Measurements from ENCODE around the gene PCBD1. TPM values are rescaled to one million over a fixed set of nuclear protein-coding genes. Genes with fewer than 3 reads are reported as not detected.

Gene PCBD1
- total and polyA plus RNA-seq, 4 experiments from 2014 or later = 12.4 to 22.5 (median 18.0) TPM

DNA sequence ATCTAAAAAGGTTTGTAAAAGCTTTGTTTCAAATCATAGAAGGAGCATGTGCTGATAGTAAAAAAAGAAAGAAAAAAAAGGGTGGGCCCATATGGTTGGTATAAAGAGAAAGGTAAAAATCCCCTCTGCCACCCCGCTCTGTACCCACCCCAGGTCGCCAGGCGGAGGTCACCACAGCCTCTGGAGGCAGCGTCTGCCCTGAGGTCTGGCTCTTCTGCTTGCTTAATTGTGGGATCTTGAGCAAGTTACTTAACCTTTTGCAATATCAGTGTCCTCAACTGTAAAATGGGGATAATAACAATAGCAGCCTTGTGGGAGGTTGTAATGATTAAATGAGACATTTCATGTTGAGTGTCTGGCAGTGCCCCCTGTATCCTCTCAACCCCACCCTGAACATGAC is 10.7 kb upstream of the PCBD1 start:
- DNase-seq = no peak
- no peak overlapping the region for H3K27ac ChIP-seq (ENCODE audit: low read depth, low read length)
- H3K27me3 Mint-ChIP-seq = peaks cover 4% of the 10 kb centered on the region in 2 donors
- H3K36me3 ChIP-seq (ENCODE audit: insufficient read depth, low read length) = no peaks in the 10 kb centered on the region
- no peaks in the 10 kb centered on the region for H3K9me3 Mint-ChIP-seq
- no peaks in the 10 kb centered on the region for H3K9me3 ChIP-seq (ENCODE audit: control insufficient read depth in 1 of 2, low read length in 2 of 2)
- no peaks in the 10 kb centered on the region for H3K4me1 Mint-ChIP-seq
- H3K36me3 Mint-ChIP-seq = no peaks in the 10 kb centered on the region
- peak overlapping the region in 1 of 7 donors; percentile 37 for H3K27ac Mint-ChIP-seq
- H3K4me3 Mint-ChIP-seq = no peak overlapping the region
- H3K27me3 ChIP-seq (ENCODE audit: insufficient read depth, low read length) = no peaks in the 10 kb centered on the region
- ChIA-PET CTCF (ENCODE audit: partially characterized antibody) (no interaction called here), POLR2A (ENCODE audit: partially characterized antibody) (no interaction called here)
- intact Hi-C loops (cut with micrococcal nuclease) = no loop called here
- no peaks in the 10 kb centered on the region for H3K4me1 ChIP-seq (ENCODE audit: insufficient read depth, low read length)
- H3K4me3 ChIP-seq (ENCODE audit: low read length in 2 of 2) = no peak overlapping the region

DNA sequence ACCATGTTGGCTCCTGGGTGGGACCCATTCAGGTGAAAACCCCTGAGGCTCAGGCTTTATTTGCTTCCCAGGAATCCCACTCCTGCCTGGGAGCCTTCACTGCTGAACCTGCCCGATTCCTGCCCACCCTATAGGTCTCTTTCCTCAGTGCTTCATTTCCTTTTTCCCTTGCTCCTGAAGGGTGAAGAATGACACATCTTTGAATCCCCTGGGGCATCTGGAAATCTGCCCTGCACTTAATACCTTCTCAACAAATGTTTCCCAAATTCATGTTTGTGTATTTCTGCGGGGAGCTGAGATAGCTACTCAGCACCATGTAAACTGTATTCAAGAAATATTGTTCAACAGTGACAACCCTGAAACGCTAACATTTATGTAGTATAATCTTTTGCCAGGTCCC is 10.3 kb upstream of the PCBD1 start:
- Mint-ChIP-seq H3K27ac (no peak overlapping the region), H3K4me3 (no peak overlapping the region), H3K4me1 (no peaks in the 10 kb centered on the region), H3K9me3 (no peaks in the 10 kb centered on the region), H3K36me3 (no peaks in the 10 kb centered on the region), H3K27me3 (peaks cover 4% of the 10 kb centered on the region in 2 donors)
- POLR2A ChIA-PET (ENCODE audit: partially characterized antibody) = no interaction called here
- Histone ChIP-seq H3K36me3 (ENCODE audit: insufficient read depth, low read length) (no peaks in the 10 kb centered on the region), H3K27me3 (ENCODE audit: insufficient read depth, low read length) (no peaks in the 10 kb centered on the region), H3K27ac (ENCODE audit: low read depth, low read length) (no peak overlapping the region), H3K9me3 (ENCODE audit: control insufficient read depth in 1 of 2, low read length in 2 of 2) (no peaks in the 10 kb centered on the region), H3K4me3 (ENCODE audit: low read length in 2 of 2) (no peak overlapping the region), H3K4me1 (ENCODE audit: insufficient read depth, low read length) (no peaks in the 10 kb centered on the region)
- no peak for DNase-seq
- CTCF ChIA-PET (ENCODE audit: partially characterized antibody) = no interaction called here
- intact Hi-C loops (cut with micrococcal nuclease) = no loop called here

DNA sequence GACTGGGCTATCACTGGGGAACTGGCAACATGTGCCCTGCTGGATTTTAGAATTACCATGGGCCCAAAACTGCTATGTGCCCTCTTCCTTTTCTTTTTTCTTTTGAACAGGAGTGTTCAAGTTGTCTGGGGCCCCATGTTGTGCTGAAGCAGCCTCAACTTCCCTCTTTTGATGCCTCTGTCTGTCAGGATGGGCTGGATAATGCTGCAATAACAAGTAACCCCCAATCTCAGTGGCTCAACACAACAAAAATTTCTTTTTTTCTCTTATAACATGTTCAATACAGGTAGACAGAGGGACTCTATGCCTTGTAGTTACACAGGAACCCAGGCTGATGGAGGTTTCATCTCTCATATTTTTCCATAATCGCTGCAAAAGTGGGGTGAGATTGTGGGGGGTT is 8.2 kb upstream of the PCBD1 start:
- intact Hi-C loops (cut with micrococcal nuclease) = no loop called here

DNA sequence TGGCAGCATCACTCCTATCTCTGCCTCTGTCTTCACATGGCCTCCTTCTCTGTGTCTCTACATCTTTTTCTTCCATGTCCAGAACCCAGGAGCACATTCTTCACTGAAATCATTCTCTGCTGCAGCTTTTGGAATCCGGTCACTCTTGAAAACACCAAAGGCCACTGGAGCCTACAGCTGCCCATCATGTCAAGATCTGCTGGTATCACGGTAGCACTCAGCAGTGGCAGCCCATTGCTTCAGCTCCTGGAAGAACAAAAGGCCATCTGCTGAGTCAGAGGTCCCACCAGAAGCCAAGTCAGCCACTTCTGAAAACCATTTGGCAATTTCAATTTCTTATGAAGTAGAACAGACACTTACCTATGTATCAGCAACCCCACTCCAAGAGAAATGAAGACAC is 6.1 kb upstream of the PCBD1 start:
- no peaks in the 10 kb centered on the region for H3K36me3 ChIP-seq (ENCODE audit: insufficient read depth, low read length)
- no peaks in the 10 kb centered on the region for H3K36me3 Mint-ChIP-seq
- intact Hi-C loops (cut with micrococcal nuclease) = no loop called here
- peaks cover 0 to 3% (median 1%) of the 10 kb centered on the region in 4 donors for H3K4me1 Mint-ChIP-seq
- no peaks in the 10 kb centered on the region for H3K9me3 Mint-ChIP-seq
- ChIA-PET POLR2A (ENCODE audit: partially characterized antibody) (no interaction called here), CTCF (ENCODE audit: partially characterized antibody) (no interaction called here)
- H3K4me3 Mint-ChIP-seq = no peak overlapping the region
- H3K27me3 ChIP-seq (ENCODE audit: insufficient read depth, low read length) = no peaks in the 10 kb centered on the region
- no peak overlapping the region for H3K4me3 ChIP-seq (ENCODE audit: low read length in 2 of 2)
- no peak overlapping the region for H3K27ac Mint-ChIP-seq
- H3K9me3 ChIP-seq (ENCODE audit: control insufficient read depth in 1 of 2, low read length in 2 of 2) = no peaks in the 10 kb centered on the region
- no peak for DNase-seq
- no peaks in the 10 kb centered on the region for H3K4me1 ChIP-seq (ENCODE audit: insufficient read depth, low read length)
- H3K27me3 Mint-ChIP-seq = no peaks in the 10 kb centered on the region
- no peak overlapping the region for H3K27ac ChIP-seq (ENCODE audit: low read depth, low read length)

More for the DNA sequence above, 8.2 kb upstream of the PCBD1 start:
- Mint-ChIP-seq H3K36me3 (no peaks in the 10 kb centered on the region), H3K4me3 (no peak overlapping the region), H3K27ac (no peak overlapping the region), H3K4me1 (peaks cover 0 to 3% (median 0%) of the 10 kb centered on the region in 4 donors), H3K27me3 (no peaks in the 10 kb centered on the region), H3K9me3 (no peaks in the 10 kb centered on the region)
- H3K36me3 ChIP-seq (ENCODE audit: insufficient read depth, low read length) = no peaks in the 10 kb centered on the region
- no peak overlapping the region for H3K27ac ChIP-seq (ENCODE audit: low read depth, low read length)
- H3K27me3 ChIP-seq (ENCODE audit: insufficient read depth, low read length) = no peaks in the 10 kb centered on the region
- no peaks in the 10 kb centered on the region for H3K4me1 ChIP-seq (ENCODE audit: insufficient read depth, low read length)
- H3K4me3 ChIP-seq (ENCODE audit: low read length in 2 of 2) = no peak overlapping the region
- no peak for DNase-seq
- no peaks in the 10 kb centered on the region for H3K9me3 ChIP-seq (ENCODE audit: control insufficient read depth in 1 of 2, low read length in 2 of 2)
- CTCF ChIA-PET (ENCODE audit: partially characterized antibody) = interaction anchor here (1.6 kb wide), 1 partner anchor 9 kb away, joined by 6 read pairs; no protein-coding TSS in a partner anchor
- POLR2A ChIA-PET (ENCODE audit: partially characterized antibody) = no interaction called here

DNA sequence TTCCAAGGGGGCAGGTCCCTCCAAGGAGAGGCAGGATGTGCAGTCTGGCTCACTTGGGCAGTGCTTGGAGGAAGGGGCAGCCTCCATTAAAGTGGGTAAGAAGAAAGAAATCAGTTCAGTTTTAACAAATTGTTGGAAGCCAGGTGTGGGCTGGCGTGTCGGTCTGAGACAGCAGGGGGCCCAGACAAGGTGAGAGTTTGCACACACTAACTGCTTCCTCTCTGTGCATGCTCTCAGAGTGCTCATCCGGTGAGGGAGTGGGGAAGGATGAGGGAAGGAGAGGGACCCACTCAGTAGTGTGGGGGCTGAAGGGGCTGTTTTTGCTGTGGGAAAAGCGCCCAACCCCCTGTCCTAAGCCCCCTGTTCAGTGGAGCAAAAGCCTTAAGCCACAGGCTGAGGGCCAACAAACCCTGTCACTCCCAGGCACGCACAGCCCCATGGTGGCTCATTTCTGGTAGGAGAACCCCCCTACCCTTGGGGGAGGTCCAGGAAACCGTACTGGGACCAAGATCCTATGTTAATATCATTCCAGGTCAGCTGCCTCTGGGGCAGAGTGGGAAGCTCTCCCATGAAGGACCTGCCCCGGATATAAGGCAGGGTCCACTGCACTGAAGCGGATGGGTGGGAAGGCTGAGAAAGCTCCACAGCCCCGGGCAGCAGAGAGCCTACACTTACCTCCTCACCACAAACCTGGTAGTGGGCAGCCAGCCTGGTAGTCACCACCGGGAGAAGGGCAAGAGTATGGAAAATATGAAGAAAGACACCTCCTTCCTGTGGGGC is 5.1 kb upstream of the PCBD1 start:
- DNase-seq = no peak
- intact Hi-C loops (cut with micrococcal nuclease) = no loop called here
- no peaks in the 10 kb centered on the region for H3K36me3 ChIP-seq (ENCODE audit: insufficient read depth, low read length)
- no peak overlapping the region for H3K27ac ChIP-seq (ENCODE audit: low read depth, low read length)
- Mint-ChIP-seq H3K4me1 (peaks cover 2 to 11% (median 3%) of the 10 kb centered on the region in 4 donors), H3K4me3 (no peak overlapping the region), H3K36me3 (no peaks in the 10 kb centered on the region), H3K9me3 (no peaks in the 10 kb centered on the region), H3K27ac (no peak overlapping the region), H3K27me3 (no peaks in the 10 kb centered on the region)
- no peak overlapping the region for H3K4me3 ChIP-seq (ENCODE audit: low read length in 2 of 2)
- POLR2A ChIA-PET (ENCODE audit: partially characterized antibody) = no interaction called here
- CTCF ChIA-PET (ENCODE audit: partially characterized antibody) = interaction anchor here (1.6 kb wide), 1 partner anchor 10 kb away, joined by 4 read pairs; no protein-coding TSS in a partner anchor
- H3K9me3 ChIP-seq (ENCODE audit: control insufficient read depth in 1 of 2, low read length in 2 of 2) = no peaks in the 10 kb centered on the region
- H3K4me1 ChIP-seq (ENCODE audit: insufficient read depth, low read length) = peaks cover 7% of the 10 kb centered on the region
- no peaks in the 10 kb centered on the region for H3K27me3 ChIP-seq (ENCODE audit: insufficient read depth, low read length)

DNA sequence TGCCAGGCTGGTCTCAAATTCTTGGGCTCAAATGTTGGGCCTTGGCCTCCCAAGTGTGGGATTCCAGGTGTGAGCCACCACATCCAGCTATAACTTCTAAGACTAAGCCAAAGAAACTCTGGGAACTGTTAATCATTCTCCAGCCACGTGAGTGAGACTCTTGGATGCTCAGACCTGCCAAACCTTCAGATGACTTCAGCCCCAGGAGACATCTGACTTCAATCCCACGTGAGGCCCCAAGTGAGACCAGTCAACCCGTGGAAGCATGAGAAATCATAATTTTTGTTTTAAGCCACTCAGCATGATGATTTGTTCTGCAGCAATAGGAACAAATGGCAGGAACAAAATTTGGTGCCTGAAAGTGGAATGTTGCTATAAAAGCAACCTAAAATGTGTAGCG is 4.3 kb upstream of the PCBD1 start:
- H3K36me3 Mint-ChIP-seq = no peaks in the 10 kb centered on the region
- no peaks in the 10 kb centered on the region for H3K9me3 ChIP-seq (ENCODE audit: control insufficient read depth in 1 of 2, low read length in 2 of 2)
- POLR2A ChIA-PET (ENCODE audit: partially characterized antibody) = no interaction called here
- no peaks in the 10 kb centered on the region for H3K27me3 Mint-ChIP-seq
- no peaks in the 10 kb centered on the region for H3K9me3 Mint-ChIP-seq
- H3K27ac ChIP-seq (ENCODE audit: low read depth, low read length) = no peak overlapping the region
- peaks cover 7% of the 10 kb centered on the region for H3K4me1 ChIP-seq (ENCODE audit: insufficient read depth, low read length)
- no peaks in the 10 kb centered on the region for H3K27me3 ChIP-seq (ENCODE audit: insufficient read depth, low read length)
- H3K4me1 Mint-ChIP-seq = peaks cover 2 to 12% (median 4%) of the 10 kb centered on the region in 4 donors
- CTCF ChIA-PET (ENCODE audit: partially characterized antibody) = interaction anchor here (1.6 kb wide), 1 partner anchor 11 kb away, joined by 4 read pairs; no protein-coding TSS in a partner anchor
- H3K27ac Mint-ChIP-seq = no peak overlapping the region
- no peak overlapping the region for H3K4me3 ChIP-seq (ENCODE audit: low read length in 2 of 2)
- intact Hi-C loops (cut with micrococcal nuclease) = no loop called here
- H3K4me3 Mint-ChIP-seq = no peak overlapping the region
- H3K36me3 ChIP-seq (ENCODE audit: insufficient read depth, low read length) = no peaks in the 10 kb centered on the region
- no peak for DNase-seq

DNA sequence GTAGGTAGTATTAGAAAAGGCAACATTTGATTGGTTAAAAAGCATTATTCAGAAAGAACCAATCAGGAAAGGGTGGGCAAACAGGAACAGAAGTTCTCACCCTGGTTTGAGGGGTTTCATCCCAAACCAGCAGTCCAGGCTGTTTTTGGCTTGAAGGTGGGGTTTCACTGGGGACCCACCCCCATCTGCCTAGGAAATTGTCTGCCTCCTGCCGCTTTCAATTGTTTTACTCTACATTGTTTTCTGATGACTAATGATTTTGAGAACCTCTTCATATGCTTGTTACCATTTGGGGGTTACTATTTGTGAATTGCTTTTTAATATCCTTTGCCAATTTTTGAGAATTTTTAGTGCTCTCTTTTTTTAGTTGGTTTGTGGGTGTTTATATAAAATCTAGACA is 3.3 kb upstream of the PCBD1 start:
- CTCF ChIA-PET (ENCODE audit: partially characterized antibody) = interaction anchor here (1.2 kb wide), 1 partner anchor 12 kb away, joined by 4 read pairs; no protein-coding TSS in a partner anchor
- H3K4me3 Mint-ChIP-seq = peak overlapping the region in 1 of 8 donors; percentile 17
- H3K36me3 Mint-ChIP-seq = no peaks in the 10 kb centered on the region
- Histone ChIP-seq H3K4me3 (ENCODE audit: low read length in 2 of 2) (no peak overlapping the region), H3K27ac (ENCODE audit: low read depth, low read length) (no peak overlapping the region), H3K27me3 (ENCODE audit: insufficient read depth, low read length) (no peaks in the 10 kb centered on the region), H3K9me3 (ENCODE audit: control insufficient read depth in 1 of 2, low read length in 2 of 2) (no peaks in the 10 kb centered on the region), H3K4me1 (ENCODE audit: insufficient read depth, low read length) (peaks cover 7% of the 10 kb centered on the region), H3K36me3 (ENCODE audit: insufficient read depth, low read length) (no peaks in the 10 kb centered on the region)
- no peak overlapping the region for H3K27ac Mint-ChIP-seq
- POLR2A ChIA-PET (ENCODE audit: partially characterized antibody) = no interaction called here
- no peak for DNase-seq
- H3K27me3 Mint-ChIP-seq = no peaks in the 10 kb centered on the region
- peaks cover 4 to 16% (median 10%) of the 10 kb centered on the region in 4 donors for H3K4me1 Mint-ChIP-seq
- intact Hi-C loops (cut with micrococcal nuclease) = no loop called here
- H3K9me3 Mint-ChIP-seq = no peaks in the 10 kb centered on the region
